GM18519 (cell line): Measurements from ENCODE around the gene HOXB3.

Experiments
- ATAC-seq: cut with Tn5 transposase; IDR thresholded peaks from one replicate; pipeline ENCODE4 v1.9.1; 2021; ENCODE audit warnings: mild to moderate bottlenecking, moderate library complexity; ENCODE audit not compliant: unreplicated experiment, low FRiP score

The HOXB3 gene

GRCh38 chr17:48559840-48560817 is 29.9 kb downstream of the HOXB3 start:
- ATAC-seq, result no peak

DNA sequence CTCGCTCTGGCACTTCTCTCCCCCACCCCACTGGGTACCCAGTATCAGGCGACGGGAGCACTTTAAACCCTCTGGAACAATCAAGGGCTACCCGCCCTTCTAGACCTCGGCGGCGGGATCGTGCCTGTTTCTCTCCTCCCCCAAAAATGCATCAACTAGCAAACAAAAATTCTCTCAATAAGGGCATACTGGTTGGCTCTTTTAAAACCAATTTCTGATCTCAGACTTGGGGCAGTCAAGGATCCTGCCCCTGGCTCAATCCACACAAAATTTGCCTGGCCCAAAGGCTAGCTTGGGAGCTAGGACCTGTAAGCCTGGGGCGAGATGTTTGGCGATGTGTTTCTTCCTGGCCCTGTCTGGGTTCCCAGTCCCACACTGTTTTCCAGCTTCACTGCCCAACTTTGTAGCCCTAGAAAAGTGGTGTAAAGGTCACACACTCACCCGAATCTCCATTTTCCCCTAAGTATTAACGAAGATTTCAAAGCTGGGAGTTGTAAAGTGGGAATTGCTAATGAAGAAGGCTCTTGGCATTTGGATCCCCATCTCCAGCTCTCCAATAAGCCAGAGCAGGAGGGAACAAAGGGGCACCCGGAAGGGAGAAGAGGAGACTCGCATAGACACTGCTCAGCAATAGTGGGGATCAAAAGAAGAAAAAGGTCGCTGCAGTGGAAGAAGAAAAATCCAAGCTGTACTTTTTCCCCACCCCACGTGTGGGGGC is 30.8 kb downstream of the HOXB3 start:
- ATAC-seq, result no peak

DNA sequence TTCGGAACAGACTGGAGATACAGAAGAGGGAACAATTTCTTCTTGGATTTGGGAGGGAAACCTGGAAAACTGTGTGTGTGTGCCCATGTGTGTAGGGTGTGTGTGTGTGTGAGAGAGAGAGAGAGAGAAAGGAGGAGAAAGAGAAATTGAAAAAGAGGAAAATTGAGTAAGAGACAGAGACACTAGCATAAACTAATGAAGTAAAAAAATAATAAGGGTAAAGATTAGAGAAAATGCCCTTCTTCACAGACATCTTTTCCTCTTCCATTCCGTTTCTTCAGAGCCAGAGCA is 31.3 kb downstream of the HOXB3 start:
- ATAC-seq, result no peak

DNA sequence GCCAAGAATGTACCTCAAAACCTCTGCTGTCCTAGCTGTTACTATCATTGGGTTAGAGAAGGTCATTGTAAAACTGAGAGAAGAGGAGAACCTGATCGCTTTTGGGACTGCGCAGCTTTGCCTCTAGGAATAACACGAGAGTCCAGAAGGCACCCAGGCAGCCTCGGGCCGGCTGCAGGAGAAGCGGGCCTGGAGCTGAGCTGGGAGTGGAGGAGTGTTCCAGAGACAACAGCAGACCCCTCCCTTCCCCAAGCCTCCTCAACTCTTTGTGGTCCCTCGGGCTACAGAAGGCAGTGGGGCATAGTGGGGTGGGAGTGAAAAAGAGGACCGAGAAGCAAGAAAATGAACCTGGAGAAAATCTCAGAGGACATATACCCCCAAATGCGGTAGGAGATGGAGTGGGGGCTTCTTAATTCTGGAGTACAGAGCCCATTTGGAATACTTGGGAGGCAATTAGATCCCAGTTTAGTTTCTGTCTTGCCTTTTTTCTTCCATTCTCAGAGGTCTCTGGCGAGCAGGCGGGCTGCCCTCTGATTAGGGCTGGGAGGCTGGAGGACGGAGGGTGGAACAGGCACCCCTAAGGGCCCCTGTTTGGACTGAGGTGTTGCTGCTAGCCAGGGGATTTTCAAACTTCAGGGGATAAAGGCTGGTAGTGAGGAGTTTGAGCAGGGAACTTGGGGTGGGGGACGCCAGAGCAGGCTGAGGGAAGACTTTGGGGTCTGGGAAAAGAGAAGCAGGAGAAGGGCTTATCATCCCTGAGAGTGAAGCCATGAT is 31.8 kb downstream of the HOXB3 start:
- no peak for ATAC-seq

- ATAC-seq, result no peak
Measured at GRCh38 chr17:48556576-48557401, 33.3 kb downstream of the HOXB3 start.

- no peak for ATAC-seq
Measured at GRCh38 chr17:48556229-48556575, 33.8 kb downstream of the HOXB3 start.

DNA sequence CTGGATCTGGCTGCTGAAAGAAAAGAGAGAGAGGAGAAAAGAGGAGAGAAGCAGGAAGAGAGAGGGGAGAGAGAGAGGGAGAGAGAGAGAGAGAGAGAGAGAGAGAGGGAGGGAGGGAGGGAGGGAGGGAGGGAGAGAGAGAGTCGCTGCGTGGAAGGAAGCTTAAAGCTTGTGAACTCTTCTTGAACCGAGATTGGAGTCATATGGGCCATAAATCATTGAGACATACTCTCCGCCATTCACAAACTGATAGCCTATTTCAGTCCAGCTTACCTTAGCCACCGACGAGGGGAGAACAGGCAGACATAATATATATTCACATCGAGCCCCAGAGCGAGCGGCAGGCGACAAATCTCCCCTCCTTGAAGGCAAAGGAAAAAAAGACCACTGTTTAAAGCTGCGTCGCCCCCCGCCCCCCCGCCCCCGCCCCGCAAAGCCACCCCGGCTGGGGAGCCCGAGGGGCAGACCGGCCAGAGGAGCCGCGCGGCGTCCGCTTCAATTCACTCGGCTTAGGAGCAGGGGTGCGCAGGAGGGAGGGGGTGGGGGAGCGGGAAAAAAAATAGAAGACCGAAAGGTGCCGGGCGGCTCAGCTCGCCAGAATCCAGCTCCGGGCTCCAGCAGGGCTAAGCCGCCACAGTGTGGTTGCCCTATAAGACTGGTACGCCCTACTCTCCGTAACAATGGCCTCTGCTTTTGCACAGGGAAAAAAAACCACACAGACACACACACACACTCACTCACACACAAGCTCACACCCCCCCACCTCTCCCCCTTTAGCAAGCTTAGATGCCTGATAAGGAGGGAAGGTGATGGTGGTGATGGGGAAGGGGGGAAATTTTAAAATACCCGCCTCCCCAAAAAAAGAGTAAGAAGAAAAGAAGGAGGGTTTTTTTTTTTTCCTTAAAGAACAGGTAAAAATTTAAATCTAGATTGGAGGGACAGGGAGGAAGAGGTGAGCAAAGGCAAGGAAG is 34.5 kb downstream of the HOXB3 start:
- ATAC-seq, result no peak

DNA sequence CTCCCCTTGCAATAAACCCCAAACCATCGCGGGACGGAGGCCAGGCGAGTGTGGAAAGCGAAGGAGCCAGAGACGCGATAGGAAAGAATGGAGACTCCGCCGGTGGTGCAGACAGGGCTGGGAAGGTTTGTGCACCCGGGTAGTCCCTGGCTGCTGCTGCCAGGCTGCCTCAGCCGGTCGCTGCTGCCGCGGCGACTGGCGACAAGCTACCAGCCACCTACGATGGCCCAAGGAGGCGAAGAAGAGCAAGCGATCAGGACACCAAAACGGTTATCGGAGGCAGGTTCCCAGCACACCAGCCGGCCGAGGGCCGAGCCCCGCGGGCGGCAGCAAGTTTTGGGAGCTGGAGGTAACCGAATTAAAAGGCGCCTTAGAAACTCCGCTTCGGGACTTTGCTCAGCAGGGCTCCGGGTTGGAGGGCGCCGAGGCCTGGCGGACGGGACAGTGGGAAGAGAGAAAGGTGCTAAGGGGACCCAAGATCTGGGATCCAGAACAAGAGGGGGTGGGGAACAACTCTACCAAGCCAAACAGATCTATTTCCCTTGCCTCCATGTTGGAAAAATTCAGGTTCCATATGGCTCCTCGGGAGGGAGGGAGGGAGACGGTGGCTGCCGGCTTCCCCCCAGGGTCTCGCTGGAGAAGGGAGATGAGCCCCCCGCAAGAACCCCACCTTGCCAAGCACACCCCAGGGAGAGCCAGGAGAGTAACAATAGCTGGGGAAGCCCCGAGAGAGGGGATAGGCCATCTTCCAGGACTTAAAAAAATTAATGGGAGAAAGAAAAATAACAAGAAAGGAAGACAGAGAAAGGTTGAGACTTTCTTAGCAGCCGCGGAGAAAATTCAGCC is 35.4 kb downstream of the HOXB3 start:
- no peak for ATAC-seq

DNA sequence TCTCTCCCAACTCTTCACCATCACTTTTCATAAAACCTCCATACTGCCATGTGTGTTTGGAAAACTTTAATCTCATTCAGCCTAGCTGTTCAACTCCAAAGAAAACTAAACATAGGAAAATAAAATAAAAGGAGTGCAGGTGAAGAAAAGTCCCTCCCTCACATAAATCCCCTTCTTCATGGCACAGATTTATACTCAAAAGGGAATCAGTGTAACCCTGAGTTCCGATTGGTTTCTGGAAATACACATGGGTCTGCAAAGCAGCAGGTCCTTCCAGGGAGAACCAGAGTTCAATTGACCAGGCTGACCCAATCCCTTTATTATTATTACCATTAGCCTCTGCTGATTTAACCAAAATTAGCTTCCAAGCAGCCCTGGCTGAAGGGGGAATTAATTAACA is 36.2 kb downstream of the HOXB3 start:
- no peak for ATAC-seq

DNA sequence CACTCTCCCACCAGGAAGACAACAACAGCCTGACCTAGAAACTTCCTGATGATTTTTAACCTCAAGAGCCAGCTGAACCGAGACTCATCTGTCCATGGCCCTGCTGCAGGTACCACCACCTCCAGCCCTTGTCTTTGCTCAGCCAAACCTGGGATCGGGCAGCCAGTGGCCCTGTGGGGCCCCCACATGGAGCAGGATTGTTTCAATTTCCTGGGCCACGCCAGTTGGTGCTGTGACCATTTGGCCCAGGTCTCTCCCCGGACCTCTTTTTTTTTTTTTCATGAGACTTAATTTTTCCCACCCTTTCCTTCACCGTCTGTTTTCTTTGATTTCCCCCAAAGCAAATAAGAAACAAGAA is 36.9 kb downstream of the HOXB3 start:
- no peak for ATAC-seq

DNA sequence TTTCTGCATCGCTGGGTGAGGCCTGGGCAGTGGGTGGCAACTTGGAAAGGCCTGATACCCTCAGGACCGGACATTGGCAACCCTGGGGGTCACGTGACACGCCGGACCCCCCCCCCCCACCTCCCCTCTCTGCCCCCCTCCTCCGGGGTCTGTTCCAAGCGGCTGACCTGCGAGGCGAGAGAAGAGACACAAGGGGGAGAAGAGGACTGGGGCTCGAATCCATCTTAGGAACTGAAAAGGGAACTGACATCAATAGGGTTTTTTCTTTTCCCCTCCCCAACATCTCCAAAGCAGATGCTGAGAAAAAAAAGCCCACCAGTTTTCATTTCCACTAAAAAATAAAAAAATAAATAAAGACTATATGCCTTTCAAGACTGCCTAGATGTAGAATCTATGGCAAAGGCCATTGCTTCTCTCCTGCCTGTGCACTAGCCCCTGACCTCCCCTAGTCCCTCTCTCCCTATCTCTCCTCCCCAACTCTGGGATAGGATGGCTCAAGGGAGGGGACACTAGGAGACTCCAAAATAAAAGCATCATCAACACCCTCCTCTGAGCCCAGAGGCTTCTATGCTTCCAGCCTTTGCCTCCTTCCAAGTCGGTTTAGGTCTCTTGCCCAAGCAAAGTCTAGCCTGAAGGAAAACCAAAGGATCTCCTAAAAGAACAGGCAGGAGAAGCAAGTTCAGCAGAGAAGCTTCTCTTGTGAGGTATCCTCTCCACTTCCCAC is 37.4 kb downstream of the HOXB3 start:
- no peak for ATAC-seq

- ATAC-seq, result no peak
Measured at GRCh38 chr17:48551596-48552465, 38.2 kb downstream of the HOXB3 start.

GRCh38 chr17:48551214-48551555 is 38.9 kb downstream of the HOXB3 start:
- ATAC-seq, result no peak

GRCh38 chr17:48550502-48551213 is 39.4 kb downstream of the HOXB3 start:
- ATAC-seq, result no peak

- ATAC-seq, result no peak
Measured at GRCh38 chr17:48549914-48550501, 40.0 kb downstream of the HOXB3 start.

DNA sequence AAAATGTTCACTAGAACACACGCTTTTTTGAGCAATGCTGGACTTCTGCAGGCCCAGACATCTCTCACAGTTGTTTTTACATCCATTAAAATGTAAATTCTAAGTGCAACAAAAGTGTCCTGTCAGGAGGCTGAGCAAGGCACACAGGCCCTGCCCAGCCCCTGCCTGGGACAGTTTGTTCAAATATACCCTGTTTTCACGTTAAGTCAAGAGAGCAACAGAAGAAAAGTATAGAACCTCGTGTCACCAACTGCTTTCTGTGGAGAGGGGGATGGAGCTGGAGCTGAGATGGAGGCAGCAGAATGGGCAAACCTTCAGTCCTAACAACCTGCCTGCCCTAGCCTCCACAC is 40.8 kb downstream of the HOXB3 start:
- ATAC-seq, result no peak
